Measurements from ENCODE around the gene ARID1A. TPM values are rescaled to one million over a fixed set of nuclear protein-coding genes. Genes with fewer than 3 reads are reported as not detected.
A peak's percentile ranks its signal among the peaks of the same experiment; 100 is the strongest.

ARID1A gene
- total RNA-seq, 6 experiments from 2014 or later: 46.1 to 51.2 (median 49.2) TPM

DNA sequence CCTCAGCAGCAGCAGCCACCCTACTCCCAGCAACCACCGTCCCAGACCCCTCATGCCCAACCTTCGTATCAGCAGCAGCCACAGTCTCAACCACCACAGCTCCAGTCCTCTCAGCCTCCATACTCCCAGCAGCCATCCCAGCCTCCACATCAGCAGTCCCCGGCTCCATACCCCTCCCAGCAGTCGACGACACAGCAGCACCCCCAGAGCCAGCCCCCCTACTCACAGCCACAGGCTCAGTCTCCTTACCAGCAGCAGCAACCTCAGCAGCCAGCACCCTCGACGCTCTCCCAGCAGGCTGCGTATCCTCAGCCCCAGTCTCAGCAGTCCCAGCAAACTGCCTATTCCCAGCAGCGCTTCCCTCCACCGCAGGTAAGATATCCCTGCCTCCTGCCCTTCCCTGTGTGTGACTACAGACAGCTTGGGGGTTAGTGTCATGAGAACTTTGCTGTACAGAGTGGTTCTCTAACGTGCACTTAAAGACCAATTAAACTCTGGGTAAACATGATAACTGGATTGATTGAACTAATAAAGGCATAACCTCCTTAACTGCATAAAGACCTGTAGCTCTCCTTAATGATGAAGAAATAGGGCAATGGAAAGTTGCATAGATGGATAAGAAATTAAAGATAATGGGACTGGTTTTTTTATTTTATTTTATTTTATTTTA is 35.6 kb downstream of the ARID1A start:
- H3K4me3 Mint-ChIP-seq: peak overlapping the region; percentile 21; the same call in 1 of the 2 replicates
- DNase-seq: no peak
- H3K27me3 Mint-ChIP-seq (ENCODE audit: insufficient read depth): no peaks in the 10 kb centered on the region
- peaks cover 86% of the 10 kb centered on the region for H3K4me1 Mint-ChIP-seq (ENCODE audit: low read depth)
- TF ChIP-seq, protein P1, sequence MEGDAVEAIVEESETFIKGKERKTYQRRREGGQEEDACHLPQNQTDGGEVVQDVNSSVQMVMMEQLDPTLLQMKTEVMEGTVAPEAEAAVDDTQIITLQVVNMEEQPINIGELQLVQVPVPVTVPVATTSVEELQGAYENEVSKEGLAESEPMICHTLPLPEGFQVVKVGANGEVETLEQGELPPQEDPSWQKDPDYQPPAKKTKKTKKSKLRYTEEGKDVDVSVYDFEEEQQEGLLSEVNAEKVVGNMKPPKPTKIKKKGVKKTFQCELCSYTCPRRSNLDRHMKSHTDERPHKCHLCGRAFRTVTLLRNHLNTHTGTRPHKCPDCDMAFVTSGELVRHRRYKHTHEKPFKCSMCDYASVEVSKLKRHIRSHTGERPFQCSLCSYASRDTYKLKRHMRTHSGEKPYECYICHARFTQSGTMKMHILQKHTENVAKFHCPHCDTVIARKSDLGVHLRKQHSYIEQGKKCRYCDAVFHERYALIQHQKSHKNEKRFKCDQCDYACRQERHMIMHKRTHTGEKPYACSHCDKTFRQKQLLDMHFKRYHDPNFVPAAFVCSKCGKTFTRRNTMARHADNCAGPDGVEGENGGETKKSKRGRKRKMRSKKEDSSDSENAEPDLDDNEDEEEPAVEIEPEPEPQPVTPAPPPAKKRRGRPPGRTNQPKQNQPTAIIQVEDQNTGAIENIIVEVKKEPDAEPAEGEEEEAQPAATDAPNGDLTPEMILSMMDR (IDR thresholded peaks at IDR 0.05): no peak
- H3K9me3 Mint-ChIP-seq: no peaks in the 10 kb centered on the region
- peak overlapping the region; percentile 64 for H3K27ac Mint-ChIP-seq
- H3K36me3 Mint-ChIP-seq (ENCODE audit: low read depth): peaks cover 34% of the 10 kb centered on the region

DNA sequence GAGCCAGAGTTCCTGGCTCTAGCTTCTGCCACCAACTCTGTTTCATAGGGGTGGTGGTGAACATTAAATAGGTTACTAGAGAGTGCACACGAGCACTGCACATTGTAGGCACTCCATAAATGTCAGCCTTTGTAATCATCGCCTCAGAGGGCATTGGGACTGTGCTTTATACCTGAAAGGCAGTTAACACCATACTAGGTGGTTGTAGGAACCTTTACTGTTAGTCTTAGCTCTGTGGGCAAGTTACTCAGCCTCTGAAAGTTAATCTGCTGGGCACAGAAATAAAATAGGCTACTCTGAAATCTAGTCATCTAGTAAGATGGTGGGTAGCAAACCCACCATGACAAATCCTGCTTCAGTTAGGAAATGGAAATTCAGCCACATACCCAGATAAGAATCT is 37.6 kb downstream of the ARID1A start:
- DNase-seq: no peak
- H3K4me3 Mint-ChIP-seq: no peak overlapping the region
- peaks cover 34% of the 10 kb centered on the region for H3K36me3 Mint-ChIP-seq (ENCODE audit: low read depth)
- H3K9me3 Mint-ChIP-seq: no peaks in the 10 kb centered on the region
- H3K27ac Mint-ChIP-seq: peak overlapping the region; percentile 81
- TF ChIP-seq, protein P1 (IDR thresholded peaks at IDR 0.05): no peak
- peaks cover 66% of the 10 kb centered on the region for H3K4me1 Mint-ChIP-seq (ENCODE audit: low read depth)
- H3K27me3 Mint-ChIP-seq (ENCODE audit: insufficient read depth): no peaks in the 10 kb centered on the region

DNA sequence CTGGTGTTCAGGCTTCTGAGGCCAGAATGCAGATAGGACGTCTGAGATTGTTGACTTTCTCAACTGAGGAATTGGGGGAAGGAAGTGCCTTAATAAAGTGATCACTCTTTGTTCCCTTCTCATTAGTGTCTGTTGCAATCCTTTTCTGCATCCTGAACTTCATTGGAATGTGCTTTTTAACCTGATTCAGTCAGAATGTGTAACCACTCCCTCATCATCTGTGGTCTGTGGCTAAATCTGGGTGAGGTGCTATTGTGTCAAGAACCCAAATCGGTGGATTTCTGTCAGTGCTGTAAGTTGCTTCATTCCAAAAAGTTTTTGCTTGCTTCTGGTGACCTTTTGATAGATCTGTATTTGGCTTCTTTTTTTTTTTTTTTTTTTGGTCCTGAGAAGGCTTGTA is 38.2 kb downstream of the ARID1A start:
- Mint-ChIP-seq H3K27ac (peak overlapping the region; percentile 81), H3K27me3 (ENCODE audit: insufficient read depth) (no peaks in the 10 kb centered on the region)

DNA sequence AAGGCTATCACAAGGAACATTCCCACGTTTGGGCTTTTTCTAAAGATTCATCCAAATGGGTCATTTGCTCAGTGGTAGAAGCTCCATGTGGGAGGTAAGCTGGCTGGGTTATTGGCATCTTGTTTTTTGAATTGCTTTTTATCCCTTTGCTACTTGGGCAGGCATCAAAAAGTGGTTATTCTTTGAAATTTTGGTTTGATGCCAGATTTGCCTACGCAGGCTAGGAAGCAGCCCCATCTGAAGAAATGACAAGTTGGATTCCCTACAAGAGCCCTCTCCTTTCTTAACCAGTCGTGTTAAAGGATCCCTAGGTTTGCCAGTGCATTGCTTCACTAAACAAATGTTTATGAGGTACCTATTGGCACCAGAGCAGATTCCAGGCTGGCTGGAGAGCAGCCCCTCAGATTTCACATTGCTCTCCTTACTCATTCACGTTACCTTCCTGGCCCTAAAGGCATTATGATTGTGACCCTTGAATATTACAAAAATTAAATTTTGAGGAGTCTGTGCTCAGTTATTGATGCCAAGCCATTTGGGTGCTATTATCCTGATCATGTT is 38.8 kb downstream of the ARID1A start:
- DNase-seq: no peak
- Mint-ChIP-seq H3K27ac (peak overlapping the region; percentile 81), H3K36me3 (ENCODE audit: low read depth) (peaks cover 39% of the 10 kb centered on the region)

More for the DNA sequence above, 38.2 kb downstream of the ARID1A start:
- no peaks in the 10 kb centered on the region for H3K9me3 Mint-ChIP-seq
- peak overlapping the region; percentile 37; the same call in 1 of the 2 replicates for H3K4me3 Mint-ChIP-seq
- TF ChIP-seq, protein P1 (IDR thresholded peaks at IDR 0.05): no peak
- peaks cover 34% of the 10 kb centered on the region for H3K36me3 Mint-ChIP-seq (ENCODE audit: low read depth)
- peaks cover 60% of the 10 kb centered on the region for H3K4me1 Mint-ChIP-seq (ENCODE audit: low read depth)
- DNase-seq: peak; percentile 70

DNA sequence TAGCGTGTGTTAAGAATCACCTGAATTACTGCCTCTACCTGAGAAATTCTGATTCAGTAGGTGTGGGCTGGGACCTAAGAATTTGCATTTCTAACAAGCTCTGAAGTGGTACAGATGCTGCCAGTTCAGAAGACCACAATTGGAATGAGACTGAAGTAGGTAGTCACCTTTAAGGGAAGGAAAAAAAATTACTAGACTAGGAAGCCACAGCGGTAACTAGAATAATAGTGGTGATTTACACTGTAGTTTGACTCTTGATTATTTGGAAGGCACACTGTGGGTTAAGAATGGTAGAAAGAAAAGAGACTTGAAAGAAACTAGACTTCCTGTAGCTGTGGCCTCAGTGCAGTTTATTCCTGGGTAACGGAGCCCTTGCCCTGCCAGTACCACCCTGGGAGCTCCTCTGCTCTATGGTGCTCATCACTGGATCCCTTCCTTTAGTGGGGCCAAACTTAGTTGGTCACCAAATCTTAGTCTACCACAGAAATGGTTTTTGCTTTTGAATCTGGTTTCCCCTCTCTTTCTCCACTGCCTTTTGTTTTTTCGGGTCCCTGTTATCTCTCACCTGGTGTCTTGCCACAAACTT is 43.6 kb downstream of the ARID1A start:
- H3K36me3 Mint-ChIP-seq (ENCODE audit: low read depth): peaks cover 50% of the 10 kb centered on the region
- peak overlapping the region; percentile 31 for H3K27ac Mint-ChIP-seq
- DNase-seq: no peak
- H3K4me3 Mint-ChIP-seq: no peak overlapping the region
- TF ChIP-seq, protein P1 (IDR thresholded peaks at IDR 0.05): no peak
- H3K4me1 Mint-ChIP-seq (ENCODE audit: low read depth): peaks cover 47% of the 10 kb centered on the region
- H3K9me3 Mint-ChIP-seq: no peaks in the 10 kb centered on the region
- peaks cover 1% of the 10 kb centered on the region; the same call in 1 of the 2 replicates for H3K27me3 Mint-ChIP-seq (ENCODE audit: insufficient read depth)

More for the DNA sequence above, 38.8 kb downstream of the ARID1A start:
- H3K4me1 Mint-ChIP-seq (ENCODE audit: low read depth): peaks cover 58% of the 10 kb centered on the region
- no peak overlapping the region; the same call in 1 of the 2 replicates for H3K4me3 Mint-ChIP-seq
- H3K9me3 Mint-ChIP-seq: no peaks in the 10 kb centered on the region
- TF ChIP-seq, protein P1 (IDR thresholded peaks at IDR 0.05): no peak
- no peaks in the 10 kb centered on the region for H3K27me3 Mint-ChIP-seq (ENCODE audit: insufficient read depth)
